HG02938 (cell line): ENCODE measurements around the gene PIN4.
"Not testable (repeated sequence)": the region's sequence is repeated elsewhere in the genome, so short reads cannot be mapped to it uniquely, and the experiment has no call there.

Source experiments
- ATAC-seq: cut with Tn5 transposase; IDR thresholded peaks from one replicate; pipeline ENCODE4 v1.9.1; 2021; ENCODE audit warnings: mild to moderate bottlenecking, moderate library complexity; ENCODE audit not compliant: unreplicated experiment

PIN4 gene

GRCh38 chrX:72201836-72202536, 20.4 kb downstream of the PIN4 start:
- no peak for ATAC-seq

GRCh38 chrX:72202792-72203401, 21.3 kb downstream of the PIN4 start:
- no peak for ATAC-seq

- ATAC-seq = no peak
Measured at GRCh38 chrX:72203421-72203820, 21.9 kb downstream of the PIN4 start.

GRCh38 chrX:72205706-72206105, 24.1 kb downstream of the PIN4 start:
- ATAC-seq = no peak

GRCh38 chrX:72207366-72207765, 25.8 kb downstream of the PIN4 start:
- ATAC-seq = no peak

GRCh38 chrX:72208126-72208800, 26.7 kb downstream of the PIN4 start:
- no peak for ATAC-seq

- ATAC-seq = no peak
Measured at GRCh38 chrX:72216973-72217372, 35.4 kb downstream of the PIN4 start.

- ATAC-seq = not testable (repeated sequence)
Measured at GRCh38 chrX:72220375-72220774, 38.8 kb downstream of the PIN4 start.

- no peak for ATAC-seq
Measured at GRCh38 chrX:72230290-72230689, 48.7 kb downstream of the PIN4 start.

- ATAC-seq = no peak
Measured at GRCh38 chrX:72236841-72237240, 55.3 kb downstream of the PIN4 start.

- no peak for ATAC-seq
Measured at GRCh38 chrX:72238183-72238582, 56.6 kb downstream of the PIN4 start.

- peak; percentile 89 for ATAC-seq
Measured at GRCh38 chrX:72238721-72239475, 57.3 kb downstream of the PIN4 start, which contains the start of gene ERCC6L. ERCC6L (minus strand) TSS chrX:72239027; CDS start chrX:72238911, 116 bp downstream.

- ATAC-seq = no peak
Measured at GRCh38 chrX:72240976-72241375, 59.4 kb downstream of the PIN4 start.

- ATAC-seq = no peak
Measured at GRCh38 chrX:72243472-72243871, 61.9 kb downstream of the PIN4 start.

GRCh38 chrX:72245461-72246089, 64.0 kb downstream of the PIN4 start:
- no peak for ATAC-seq

- ATAC-seq = no peak
Measured at GRCh38 chrX:72247206-72247942, 65.8 kb downstream of the PIN4 start.
